ENCODE results near the gene MCRIP2.

MCRIP2 gene

DNA sequence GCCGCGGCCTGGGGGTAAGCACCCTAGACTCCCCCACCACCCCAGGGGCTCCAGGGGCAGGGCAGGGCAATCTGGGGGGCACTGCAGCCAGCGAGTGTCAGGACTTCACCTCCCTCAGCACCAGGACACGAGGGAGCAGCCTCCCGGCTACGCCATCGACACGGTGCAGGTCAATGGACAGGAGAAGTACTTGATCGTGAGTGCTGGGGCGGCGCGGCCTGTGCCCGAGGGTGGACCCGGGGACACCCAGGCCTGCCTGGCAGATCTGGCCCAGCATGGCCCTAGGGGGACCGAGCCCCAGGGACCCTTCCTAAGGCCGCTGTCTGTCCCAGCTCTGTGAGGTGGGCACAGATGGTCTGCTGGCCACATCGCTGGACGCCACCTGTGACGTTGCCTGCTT lies 30.7 kb downstream of the MCRIP2 start:
- DNase-seq, result no peak

DNA sequence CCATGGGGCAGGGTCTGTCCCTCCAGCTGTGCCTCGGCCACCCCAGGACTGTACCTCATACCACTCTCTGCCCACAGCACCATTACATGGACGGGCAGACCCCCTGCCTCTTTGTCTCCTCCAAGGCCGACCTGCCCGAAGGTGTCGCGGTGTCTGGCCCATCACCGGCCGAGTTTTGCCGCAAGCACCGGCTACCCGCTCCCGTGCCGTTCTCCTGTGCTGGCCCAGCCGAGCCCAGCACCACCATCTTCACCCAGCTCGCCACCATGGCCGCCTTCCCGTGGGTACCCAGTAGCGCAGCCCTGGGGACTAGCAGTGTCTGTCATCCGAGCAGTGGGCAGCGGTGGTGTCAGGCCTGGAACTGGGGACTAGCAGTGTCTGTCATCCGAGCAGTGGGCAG lies 31.2 kb downstream of the MCRIP2 start:
- DNase-seq, result no peak

- no peak for DNase-seq
Observed at GRCh38 chr16:673399-673991, 31.9 kb downstream of the MCRIP2 start.

GRCh38 chr16:674214-674881 lies 32.7 kb downstream of the MCRIP2 start:
- no peak for DNase-seq

DNA sequence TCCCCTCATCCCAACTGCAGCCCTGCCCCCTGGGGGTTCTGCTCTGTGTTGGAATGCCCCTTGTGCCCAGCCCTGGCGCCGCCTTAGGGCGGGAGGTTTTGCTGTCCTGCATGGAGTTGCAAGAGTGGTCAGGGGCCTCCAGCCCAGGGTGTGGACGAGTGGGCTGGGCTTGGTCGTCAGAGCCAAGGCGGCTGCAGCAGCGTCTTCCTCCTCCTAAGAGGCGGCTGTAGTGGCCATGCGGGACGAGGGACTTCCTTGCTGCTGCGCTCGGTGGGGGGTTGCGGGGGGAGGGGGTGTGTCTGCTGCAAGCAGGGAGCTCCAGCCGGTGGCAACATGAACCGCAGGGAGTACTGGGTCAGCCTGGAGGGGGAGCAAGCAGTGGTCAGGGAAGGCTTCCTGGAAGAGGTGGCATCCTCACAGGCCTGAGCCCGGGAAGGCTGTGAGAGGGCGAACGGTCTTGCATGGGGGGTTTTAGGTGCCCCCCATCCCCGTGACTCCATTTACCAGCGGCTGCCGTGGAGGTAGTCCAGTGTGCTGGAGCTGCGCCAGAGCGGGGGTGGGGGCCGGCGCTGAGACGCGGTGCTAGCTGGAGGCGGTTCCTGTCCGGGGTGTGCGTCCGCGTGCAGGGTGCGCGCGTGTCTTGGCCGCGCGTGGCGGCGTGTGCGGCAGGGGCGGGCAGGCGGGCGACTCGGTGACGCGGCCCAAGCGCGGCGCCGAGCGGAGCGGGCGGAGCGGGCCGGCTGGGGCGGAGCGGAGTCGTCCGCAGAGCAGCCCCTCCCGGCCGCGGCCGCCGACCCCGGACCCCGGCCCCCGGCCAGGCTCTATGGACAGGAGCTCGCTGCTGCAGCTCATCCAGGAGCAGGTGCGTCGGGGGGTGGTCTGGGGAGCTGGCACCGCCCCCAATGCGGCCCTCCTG lies 33.6 kb downstream of the MCRIP2 start, which contains the start of gene RHBDL1:
TSS of gene RHBDL1 (plus strand) at position 704 of the 916 bp plus-strand sequence. CDS start at position 824, 120 bp downstream.
- peak in 1 of 2 donors; percentile 28 for DNase-seq

DNA sequence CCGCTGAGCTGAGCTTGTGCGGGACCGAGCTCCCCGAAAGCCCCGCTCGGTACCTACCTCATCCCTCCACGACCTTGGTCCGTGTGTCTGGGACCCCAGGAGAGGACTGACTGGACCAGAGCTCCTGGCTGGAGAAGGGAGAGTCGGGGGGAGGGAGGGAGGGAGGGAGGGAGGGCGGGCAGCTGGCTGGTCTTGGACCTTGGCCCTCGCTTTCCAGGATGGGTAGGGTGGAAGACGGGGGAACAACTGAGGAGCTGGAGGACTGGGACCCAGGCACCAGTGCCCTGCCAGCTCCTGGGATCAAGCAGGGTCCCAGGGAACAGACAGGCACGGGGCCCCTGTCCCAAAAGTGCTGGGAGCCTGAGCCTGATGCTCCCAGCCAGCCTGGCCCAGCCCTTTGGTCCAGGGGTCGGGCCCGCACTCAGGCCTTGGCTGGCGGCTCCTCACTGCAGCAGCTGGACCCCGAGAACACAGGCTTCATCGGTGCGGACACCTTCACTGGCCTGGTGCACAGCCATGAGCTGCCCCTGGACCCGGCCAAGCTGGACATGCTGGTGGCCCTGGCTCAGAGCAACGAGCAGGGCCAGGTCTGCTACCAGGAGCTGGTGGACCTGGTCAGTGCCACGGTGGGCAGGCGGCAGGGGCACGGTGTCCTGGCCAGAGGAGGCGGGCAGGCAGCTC lies 34.4 kb downstream of the MCRIP2 start:
- DNase-seq, result no peak

GRCh38 chr16:676565-676902 lies 34.9 kb downstream of the MCRIP2 start:
- DNase-seq, result no peak

- no peak for DNase-seq
Observed at GRCh38 chr16:676913-677312, 35.3 kb downstream of the MCRIP2 start.

DNA sequence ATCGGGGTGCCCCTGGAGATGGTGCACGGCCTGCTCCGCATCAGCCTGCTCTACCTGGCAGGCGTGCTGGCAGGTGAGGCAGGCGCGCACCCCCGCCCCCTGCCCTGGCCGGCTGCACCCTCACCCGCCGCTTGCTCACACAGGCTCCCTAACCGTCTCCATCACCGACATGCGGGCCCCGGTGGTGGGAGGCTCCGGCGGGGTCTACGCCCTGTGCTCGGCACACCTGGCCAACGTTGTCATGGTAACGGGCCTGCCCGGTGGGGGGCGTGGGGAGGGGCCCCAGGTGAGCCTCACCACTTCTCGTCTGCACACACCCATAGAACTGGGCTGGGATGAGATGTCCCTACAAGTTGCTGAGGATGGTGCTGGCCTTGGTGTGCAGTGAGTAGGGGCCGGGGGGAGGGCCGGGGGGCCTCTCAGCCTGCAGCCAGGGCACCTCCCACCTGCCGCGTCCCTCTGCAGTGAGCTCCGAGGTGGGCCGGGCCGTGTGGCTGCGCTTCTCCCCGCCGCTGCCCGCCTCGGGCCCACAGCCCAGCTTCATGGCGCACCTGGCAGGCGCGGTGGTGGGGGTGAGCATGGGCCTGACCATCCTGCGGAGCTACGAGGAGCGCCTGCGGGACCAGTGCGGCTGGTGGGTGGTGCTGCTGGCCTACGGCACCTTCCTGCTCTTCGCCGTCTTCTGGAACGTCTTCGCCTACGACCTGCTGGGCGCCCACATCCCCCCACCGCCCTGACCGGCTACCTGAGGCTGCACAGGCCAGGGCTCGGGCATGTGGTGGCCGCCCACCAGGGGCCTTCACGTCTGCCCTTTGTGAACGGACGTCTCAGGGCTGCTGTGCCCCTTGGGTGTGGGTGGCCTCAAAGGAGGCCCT lies 35.9 kb downstream of the MCRIP2 start:
- no peak for DNase-seq

DNA sequence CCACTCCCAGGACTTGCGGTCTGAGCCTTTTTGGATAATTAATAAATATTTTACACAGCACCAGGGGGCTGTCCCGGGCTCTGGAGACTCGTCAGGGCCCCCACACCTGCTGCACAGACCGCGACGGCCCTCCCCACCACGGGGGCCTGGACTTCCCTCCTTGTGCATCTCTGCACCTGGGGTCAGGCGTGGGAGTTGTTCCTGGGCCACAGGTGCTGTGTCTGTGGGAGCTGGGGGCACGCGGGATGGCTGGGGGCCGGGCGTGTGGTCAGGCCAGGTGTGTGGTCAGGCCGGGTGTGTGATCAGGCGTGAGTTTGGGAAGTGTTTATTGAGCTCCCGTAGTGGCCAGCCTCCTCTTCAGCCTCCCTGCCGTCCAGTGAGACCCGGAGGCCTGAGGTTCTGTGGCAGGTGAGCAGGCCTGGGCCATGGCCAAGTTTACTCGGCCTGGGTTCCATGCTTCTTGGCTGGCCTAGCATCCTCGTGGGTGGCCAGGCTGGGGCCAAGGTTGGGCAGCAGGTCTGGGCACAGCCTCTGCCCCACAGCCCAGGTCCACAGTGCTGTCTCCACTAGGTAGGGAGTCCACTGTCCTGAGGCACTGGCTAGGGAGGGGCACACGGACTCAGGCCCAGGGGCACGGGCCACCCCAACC lies 36.7 kb downstream of the MCRIP2 start:
- DNase-seq, result no peak

- peak in 1 of 2 donors; percentile 30 for DNase-seq
Observed at GRCh38 chr16:678858-679813, 37.5 kb downstream of the MCRIP2 start.

GRCh38 chr16:679814-680624 lies 38.4 kb downstream of the MCRIP2 start, which contains the start of gene STUB1:
TSS of gene STUB1 (plus strand) at chr16:680410. CDS start at chr16:680526, 116 bp downstream.
- DNase-seq, result peak; percentile 78 to 93

- no peak for DNase-seq
Observed at GRCh38 chr16:680625-680945, 39.0 kb downstream of the MCRIP2 start.

- no peak for DNase-seq
Observed at GRCh38 chr16:680967-681745, 39.5 kb downstream of the MCRIP2 start.

- DNase-seq, result no peak
Observed at GRCh38 chr16:681746-682427, 40.3 kb downstream of the MCRIP2 start.

GRCh38 chr16:682493-683395 lies 41.1 kb downstream of the MCRIP2 start:
- no peak for DNase-seq
